Psoas muscle (tissue), 8 donors: ENCODE measurements around the gene SLC35F4. TPM values are rescaled to one million over a fixed set of nuclear protein-coding genes. Genes with fewer than 3 reads are reported as not detected.

Experiments used
- ATAC-seq, 4 donors: fragments of 200-7000 bp; cut with Tn5 transposase; one replicate each; pipeline ENCODE4 v1.9.1; 2020; ENCODE audit warnings: moderate library complexity in 3 of 4, mild to moderate bottlenecking in 2 of 4
- DNase-seq, 2 donors: peaks; one replicate each; pipeline ENCODE4 v3.0.0-alpha.2; 2020
- H3K27ac ChIP-seq: fragments of 200-600 bp; one replicate; pipeline ENCODE4 v1.8.0; 2022
- H3K27me3 ChIP-seq, 3 donors: fragments of 200-600 bp in 1 of 3; one replicate each; pipeline versions ENCODE4 v1.6.1 to v1.8.0; 2013 to 2022; ENCODE audit warnings: low read length in 2 of 3, mild to moderate bottlenecking in 2 of 3, moderate library complexity in 1 of 3; ENCODE audit not compliant: insufficient read depth in 3 of 3
- H3K36me3 ChIP-seq, 2 donors: fragments of 200-600 bp in 1 of 2; one replicate each; pipeline versions ENCODE4 v1.6.1 to v1.8.0; 2013 to 2022; ENCODE audit warnings: low read depth in 1 of 2, mild to moderate bottlenecking in 1 of 2, moderate library complexity in 1 of 2; ENCODE audit not compliant: insufficient read depth in 1 of 2
- H3K4me1 ChIP-seq: fragments of 200-600 bp; one replicate; pipeline ENCODE4 v1.8.0; 2022
- H3K4me3 ChIP-seq: fragments of 200-600 bp; one replicate; pipeline ENCODE4 v1.8.0; 2022; ENCODE audit warnings: mild to moderate bottlenecking
- H3K9me3 ChIP-seq: fragments of 200-600 bp; one replicate; pipeline ENCODE4 v1.8.0; 2022
- CTCF ChIP-seq: fragments of 200-600 bp; IDR thresholded peaks from one replicate; pipeline ENCODE4 v1.8.0; 2022; ENCODE audit warnings: antibody characterized with exemption
- WGBS, 3 donors: extraction: QIAGEN DNeasy Blood & Tissue Kit; methylation state at CpG; one replicate each; pipeline versions ENCODE4 v1.1.6 to v1.1.7; 2013; 5-methylcytosine and 5-hydroxymethylcytosine counted together
- intact Hi-C, 2 donors: fragments of 100-400 bp; cut with DNase I; formaldehyde crosslinking; loops; one replicate each; pipeline versions ENCODE4 v1.11.0 to v1.14.2; 2022
- polyA plus RNA-seq, 3 donors: library from polyadenylated mRNA; stranded (reverse); fragments of 200-250 nt; gene quantifications; one replicate each; pipeline ENCODE4 v1.2.3, GENCODE V29; 2013
- total RNA-seq, 4 donors: library from RNA; stranded (reverse); fragmentation: NEBNext Ultra II Directional in 2 of 4; extraction: Animal tissue kit (Norgen Biotek cat#: 25700) in 2 of 4; gene quantifications; one replicate each; pipeline versions ENCODE4 v1.2.1 to v1.2.4, GENCODE V29; 2021 to 2023
- donor health status: healthy with polysubstance abuse.
- donor health status: DM: no; HTN: no; CAD: no; lungs with moderate emphysema.
- donor health status: Bipolar disorder and iron deficiency.
- donor health status: healthy.
- donor health status: DM: yes; HTN: yes; CAD: no.
- donor health status: DM: no; HTN: no; CAD: no.
- donor health status: DM: no; HTN: no; CAD: no.
- donor health status: DM: yes; HTN: yes; CAD: no.

SLC35F4 gene
- total and polyA plus RNA-seq, 7 donors: not detected

DNA sequence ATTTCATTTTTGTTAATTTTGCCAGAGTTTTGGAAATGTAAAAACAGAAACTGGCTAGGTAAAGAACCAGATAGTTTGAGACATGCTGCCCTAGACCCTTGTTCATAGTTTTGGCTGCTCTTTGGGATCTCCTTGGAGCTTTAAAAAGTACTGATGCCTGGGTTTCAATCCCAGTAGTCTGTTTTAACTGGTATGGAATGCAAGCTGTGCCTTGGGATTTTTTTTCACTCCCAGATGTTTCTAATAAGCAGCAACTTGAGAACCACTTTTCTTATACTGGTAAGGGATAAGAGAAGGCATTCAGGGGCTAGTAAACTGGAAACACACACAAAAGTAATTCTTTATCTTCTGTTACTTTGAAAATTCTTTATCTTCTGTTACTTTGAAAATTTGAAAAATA is 18.8 kb downstream of the SLC35F4 start:
- ATAC-seq (no peak), DNase-seq (no peak)
- Histone ChIP-seq H3K4me1 (no peaks in the 10 kb centered on the region), H3K27me3 (no peaks in the 10 kb centered on the region), H3K4me3 (no peak overlapping the region), H3K36me3 (no peaks in the 10 kb centered on the region), H3K9me3 (no peaks in the 10 kb centered on the region), H3K27ac (no peak overlapping the region)
- intact Hi-C loops: no loop called here
- TF ChIP-seq CTCF: no peak

DNA sequence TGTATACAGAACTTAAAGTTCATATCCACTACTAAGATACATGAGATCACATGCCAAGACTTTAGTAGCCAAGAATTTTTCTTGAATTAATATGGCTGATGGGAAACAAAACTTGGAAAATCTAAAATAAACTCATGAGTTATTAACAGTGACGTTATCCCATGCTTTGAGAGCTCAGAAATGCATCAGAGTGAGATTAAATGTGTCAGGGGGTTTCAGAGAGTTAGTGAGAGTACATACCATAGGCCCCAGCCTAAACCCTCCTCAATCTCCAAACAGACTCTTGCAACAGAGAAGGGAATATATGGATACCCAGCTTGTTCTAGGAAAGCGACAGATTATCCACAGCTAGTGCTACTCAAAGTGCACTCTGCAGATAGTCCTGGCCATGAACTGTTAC is 19.3 kb downstream of the SLC35F4 start:
- H3K27me3 ChIP-seq: no peaks in the 10 kb centered on the region
- intact Hi-C loops: no loop called here
- H3K36me3 ChIP-seq: no peaks in the 10 kb centered on the region
- no peak overlapping the region for H3K27ac ChIP-seq
- DNase-seq (no peak), ATAC-seq (no peak)
- H3K4me3 ChIP-seq: no peak overlapping the region
- H3K9me3 ChIP-seq: no peaks in the 10 kb centered on the region
- no peak for TF ChIP-seq CTCF
- WGBS, 3 donors: 22 to 30% (median 23%) methylated on average over 2 of the region's 2 CpGs
- no peaks in the 10 kb centered on the region for H3K4me1 ChIP-seq

- H3K27ac ChIP-seq: no peak overlapping the region
- 39 to 58% (median 51%) methylated on average over 3 of the region's 3 CpGs for WGBS, 3 donors
These were observed 19.9 kb downstream of the SLC35F4 start for GRCh38 chr14:57845802-57846531.

GRCh38 chr14:57845316-57845715 is 20.6 kb downstream of the SLC35F4 start:
- Histone ChIP-seq H3K27ac (no peak overlapping the region), H3K36me3 (no peaks in the 10 kb centered on the region), H3K9me3 (no peaks in the 10 kb centered on the region), H3K4me1 (no peaks in the 10 kb centered on the region), H3K27me3 (peaks cover 0 to 2% (median 0%) of the 10 kb centered on the region in 3 donors), H3K4me3 (no peak overlapping the region)
- no peak for DNase-seq
- no peak for ATAC-seq
- intact Hi-C loops: no loop called here
- WGBS, 3 donors: 70 to 75% (median 72%) methylated on average over 3 of the region's 3 CpGs
- TF ChIP-seq CTCF: no peak

More at GRCh38 chr14:57845802-57846531, 19.9 kb downstream of the SLC35F4 start:
- ATAC-seq (no peak), DNase-seq (no peak)
- no peaks in the 10 kb centered on the region for H3K9me3 ChIP-seq
- no peak for TF ChIP-seq CTCF
- H3K4me3 ChIP-seq: no peak overlapping the region
- peaks cover 0 to under 1% (median 0%) of the 10 kb centered on the region in 3 donors for H3K27me3 ChIP-seq
- no peaks in the 10 kb centered on the region for H3K4me1 ChIP-seq
- intact Hi-C loops: no loop called here
- H3K36me3 ChIP-seq: no peaks in the 10 kb centered on the region

DNA sequence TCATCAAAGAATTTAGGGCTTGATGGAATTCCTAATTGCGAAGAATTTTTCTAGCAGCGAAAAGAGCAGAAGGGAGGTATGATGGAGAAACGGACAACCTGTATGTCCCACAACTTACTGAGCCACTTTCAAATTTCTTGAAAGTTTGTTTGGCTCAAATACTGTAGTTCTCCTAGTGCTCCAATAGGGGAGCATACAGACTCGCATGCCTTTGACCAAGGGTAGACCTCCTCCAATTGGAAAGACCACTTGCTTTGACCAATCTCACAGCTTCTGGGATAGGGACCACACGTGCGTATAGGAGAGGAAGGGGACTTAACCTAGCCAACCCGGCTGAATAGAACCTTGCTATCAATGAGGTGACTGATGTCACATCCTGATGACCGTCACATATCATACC is 28.6 kb downstream of the SLC35F4 start:
- no peak overlapping the region for H3K27ac ChIP-seq
- ATAC-seq (no peak), DNase-seq (no peak)
- peaks cover 0 to 2% (median 1%) of the 10 kb centered on the region in 3 donors for H3K27me3 ChIP-seq
- H3K4me3 ChIP-seq: no peak overlapping the region
- intact Hi-C loops: no loop called here
- H3K9me3 ChIP-seq: no peaks in the 10 kb centered on the region
- TF ChIP-seq CTCF: no peak
- no peaks in the 10 kb centered on the region for H3K36me3 ChIP-seq
- no peaks in the 10 kb centered on the region for H3K4me1 ChIP-seq
- 80 to 88% (median 87%) methylated on average over 8 of the region's 8 CpGs for WGBS, 3 donors
